ENCODE data around the gene FAM153A. TPM values are rescaled to one million over a fixed set of nuclear protein-coding genes. Genes with fewer than 3 reads are reported as not detected.
"Not testable (repeated sequence)": the region's sequence is repeated elsewhere in the genome, so short reads cannot be mapped to it uniquely, and the experiment has no call there.

FAM153A gene
- total and polyA plus RNA-seq, 2 of the 4 experiments (the other 2 are of a cell fraction): not detected

- H4K20me1 ChIP-seq (ENCODE audit: insufficient read depth, low read length); H4K8ac ChIP-seq (ENCODE audit: low read depth in 2 of 2, low read length in 2 of 2); H2AK9ac ChIP-seq (replicated peaks; ENCODE audit: low read depth, low read length, poor library complexity); ATAC-seq (ENCODE audit: low read depth); POLR2A ChIA-PET (ENCODE audit: unreplicated experiment); H4K91ac ChIP-seq (ENCODE audit: insufficient read depth, low read depth, low read length); H2BK20ac ChIP-seq (ENCODE audit: low read depth, low read length); H3K79me1 ChIP-seq (ENCODE audit: low read depth in 1 of 2, low read length in 2 of 2); H3K4ac ChIP-seq (ENCODE audit: low read depth, low read length); H3K27me3 ChIP-seq (ENCODE audit: control insufficient read depth, insufficient read depth, low read length); dilution Hi-C loops (cut with HindIII; ENCODE audit: low sequenced_read_pairs, unreplicated experiment); H2AK5ac ChIP-seq (ENCODE audit: low read depth, low read length); H3K4me3 ChIP-seq (ENCODE audit: insufficient read depth, low read depth, low read length); H3K36me3 ChIP-seq (ENCODE audit: control insufficient read depth, insufficient read depth, low read length); CTCF ChIA-PET; H2BK5ac ChIP-seq (ENCODE audit: low read depth, low read length, poor library complexity, severe bottlenecking); BruUV-seq (replicated peaks); H3K9me3 ChIP-seq (ENCODE audit: control insufficient read depth, insufficient read depth, low read length); in situ Hi-C loops (cut with MboI; ENCODE audit: low sequenced_read_pairs); H2BK120ac ChIP-seq (ENCODE audit: low read depth, low read length); H2AFZ ChIP-seq (replicated peaks; ENCODE audit: low read length, poor library complexity); H3K56ac ChIP-seq (ENCODE audit: extremely low read depth, insufficient read depth, low read length); H4K5ac ChIP-seq (ENCODE audit: low read depth, low read length); H3K27ac ChIP-seq (ENCODE audit: insufficient read depth, low read length); H3K4me1 ChIP-seq (ENCODE audit: control insufficient read depth, insufficient read depth, low read length); H3K14ac ChIP-seq (replicated peaks; ENCODE audit: low read depth, low read length); H3K18ac ChIP-seq (ENCODE audit: low read depth, low read length); H3K23ac ChIP-seq (ENCODE audit: low read depth, low read length); H3K4me2 ChIP-seq (ENCODE audit: low read depth, low read length); H3K9ac ChIP-seq (ENCODE audit: low read depth, low read length); intact Hi-C loops (cut with micrococcal nuclease); DNase-seq; H2BK15ac ChIP-seq (ENCODE audit: low read depth, low read length); H3K9me1 ChIP-seq (ENCODE audit: insufficient read depth, low read length): not testable (repeated sequence)
- no CpG with 5 or more reads among the region's 6 CpGs for WGBS, 2 experiments (ENCODE audit: extremely low coverage in 2 of 2, insufficient read length in 1 of 2)
These were observed 58.7 kb downstream of the FAM153A start for GRCh38 chr5:177723831-177724485.

- CTCF ChIA-PET; BruUV-seq (replicated peaks); H3K9ac ChIP-seq (ENCODE audit: low read depth, low read length); H2BK5ac ChIP-seq (ENCODE audit: low read depth, low read length, poor library complexity, severe bottlenecking); POLR2A ChIA-PET (ENCODE audit: unreplicated experiment); H4K8ac ChIP-seq (ENCODE audit: low read depth in 2 of 2, low read length in 2 of 2); H4K91ac ChIP-seq (ENCODE audit: insufficient read depth, low read depth, low read length); H3K4me2 ChIP-seq (ENCODE audit: low read depth, low read length); dilution Hi-C loops (cut with HindIII; ENCODE audit: low sequenced_read_pairs, unreplicated experiment); H3K4me3 ChIP-seq (ENCODE audit: insufficient read depth, low read depth, low read length); H3K27me3 ChIP-seq (ENCODE audit: control insufficient read depth, insufficient read depth, low read length); H3K56ac ChIP-seq (ENCODE audit: extremely low read depth, insufficient read depth, low read length); H2AK5ac ChIP-seq (ENCODE audit: low read depth, low read length); H4K5ac ChIP-seq (ENCODE audit: low read depth, low read length); H3K36me3 ChIP-seq (ENCODE audit: control insufficient read depth, insufficient read depth, low read length); H3K23ac ChIP-seq (ENCODE audit: low read depth, low read length); H3K14ac ChIP-seq (replicated peaks; ENCODE audit: low read depth, low read length); H3K79me1 ChIP-seq (ENCODE audit: low read depth in 1 of 2, low read length in 2 of 2); H3K9me3 ChIP-seq (ENCODE audit: control insufficient read depth, insufficient read depth, low read length); H3K18ac ChIP-seq (ENCODE audit: low read depth, low read length); H3K9me1 ChIP-seq (ENCODE audit: insufficient read depth, low read length); ATAC-seq (ENCODE audit: low read depth); H3K4ac ChIP-seq (ENCODE audit: low read depth, low read length); H2BK20ac ChIP-seq (ENCODE audit: low read depth, low read length); H2BK15ac ChIP-seq (ENCODE audit: low read depth, low read length); H2AFZ ChIP-seq (replicated peaks; ENCODE audit: low read length, poor library complexity); DNase-seq; H2AK9ac ChIP-seq (replicated peaks; ENCODE audit: low read depth, low read length, poor library complexity); intact Hi-C loops (cut with micrococcal nuclease); H2BK120ac ChIP-seq (ENCODE audit: low read depth, low read length); H4K20me1 ChIP-seq (ENCODE audit: insufficient read depth, low read length); in situ Hi-C loops (cut with MboI; ENCODE audit: low sequenced_read_pairs); H3K27ac ChIP-seq (ENCODE audit: insufficient read depth, low read length); H3K4me1 ChIP-seq (ENCODE audit: control insufficient read depth, insufficient read depth, low read length): not testable (repeated sequence)
- no CpG with 5 or more reads among the region's 8 CpGs for WGBS, 2 experiments (ENCODE audit: extremely low coverage in 2 of 2, insufficient read length in 1 of 2)
These were observed 59.9 kb downstream of the FAM153A start for GRCh38 chr5:177722829-177723228.

Data from IMR-90 (cell line).